BE2C (cell line): Measurements from ENCODE around the gene SNX33. TPM values are rescaled to one million over a fixed set of nuclear protein-coding genes. Genes with fewer than 3 reads are reported as not detected.

Experiments
- DNase-seq: peaks from one replicate; pipeline ENCODE4 v3.0.0-alpha.2; 2020
- H3K27me3 ChIP-seq: fragments of 250-450 bp; sonication (Bioruptor Pico); 2 replicates; pipeline ENCODE4 v1.5.1; 2020; ENCODE audit warnings: mild to moderate bottlenecking
- H3K36me3 ChIP-seq: fragments of 250-450 bp; sonication (Bioruptor Pico); 2 replicates; pipeline ENCODE4 v1.5.1; 2020; ENCODE audit warnings: mild to moderate bottlenecking
- H3K4me1 ChIP-seq: fragments of 250-450 bp; sonication (Bioruptor Pico); 2 replicates; pipeline ENCODE4 v1.5.1; 2020
- H3K4me3 ChIP-seq: 2 replicates; pipeline ENCODE4 v1.5.1; 2011; ENCODE audit warnings: low read depth, low read length
- H3K9me3 ChIP-seq: fragments of 250-450 bp; sonication (Bioruptor Pico); 2 replicates; pipeline ENCODE4 v1.5.1; 2020
- polyA plus RNA-seq: library from polyadenylated mRNA; unstranded; fragments of >200 nt; gene quantifications from one replicate; pipeline ENCODE4 v1.2.1, GENCODE V29; 2012; ENCODE audit warnings: low read depth, missing spikeins; ENCODE audit not compliant: insufficient read length, insufficient read depth
- TF ChIP-seq, protein P1 (sequence below): IDR thresholded peaks from 2 replicates; pipeline ENCODE4 v1.5.1; 2012; ENCODE audit warnings: mild to moderate bottlenecking, low read depth, low read length

SNX33 gene, protein sequence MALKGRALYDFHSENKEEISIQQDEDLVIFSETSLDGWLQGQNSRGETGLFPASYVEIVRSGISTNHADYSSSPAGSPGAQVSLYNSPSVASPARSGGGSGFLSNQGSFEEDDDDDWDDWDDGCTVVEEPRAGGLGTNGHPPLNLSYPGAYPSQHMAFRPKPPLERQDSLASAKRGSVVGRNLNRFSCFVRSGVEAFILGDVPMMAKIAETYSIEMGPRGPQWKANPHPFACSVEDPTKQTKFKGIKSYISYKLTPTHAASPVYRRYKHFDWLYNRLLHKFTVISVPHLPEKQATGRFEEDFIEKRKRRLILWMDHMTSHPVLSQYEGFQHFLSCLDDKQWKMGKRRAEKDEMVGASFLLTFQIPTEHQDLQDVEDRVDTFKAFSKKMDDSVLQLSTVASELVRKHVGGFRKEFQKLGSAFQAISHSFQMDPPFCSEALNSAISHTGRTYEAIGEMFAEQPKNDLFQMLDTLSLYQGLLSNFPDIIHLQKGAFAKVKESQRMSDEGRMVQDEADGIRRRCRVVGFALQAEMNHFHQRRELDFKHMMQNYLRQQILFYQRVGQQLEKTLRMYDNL
- polyA plus RNA-seq, result 1.6 TPM

DNA sequence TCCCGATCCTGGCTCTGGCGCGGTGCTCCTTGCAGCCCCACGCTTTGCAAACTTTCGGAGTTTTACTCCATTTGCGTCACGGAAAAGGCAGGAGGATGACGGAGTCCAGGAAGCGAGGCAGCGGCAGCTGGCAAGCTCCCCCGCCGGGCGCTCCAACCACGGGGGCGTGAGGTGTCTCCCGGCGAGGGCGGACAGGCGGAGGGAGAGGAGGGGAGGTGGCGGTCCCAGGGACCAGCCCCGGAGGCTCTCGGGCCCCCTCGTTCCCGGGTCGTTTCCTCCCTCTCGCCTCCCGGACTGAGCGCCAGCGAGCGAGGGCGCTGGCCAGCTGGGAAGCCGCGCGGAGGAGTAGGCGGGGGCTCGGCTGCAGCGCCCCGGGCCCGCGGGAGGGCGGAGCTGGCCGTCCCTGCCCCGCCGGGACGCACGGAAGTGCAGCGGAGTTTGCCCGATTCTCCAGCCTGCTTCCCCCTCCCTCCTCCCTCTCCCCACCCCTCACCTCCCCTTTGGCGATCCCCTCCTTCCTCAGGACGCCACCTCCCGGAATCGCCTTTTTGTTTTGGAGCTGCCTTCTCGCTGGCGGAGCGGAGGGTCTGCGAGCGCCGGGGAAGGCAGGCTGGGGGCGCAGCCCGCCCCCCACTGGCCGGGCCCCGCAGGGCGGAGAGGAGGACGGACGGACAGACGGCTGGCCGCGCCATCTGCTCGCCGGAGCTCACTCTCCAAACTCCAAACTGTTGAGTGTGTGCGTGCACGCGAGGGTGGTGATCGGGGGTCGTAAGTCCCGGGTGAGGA, at the start of gene SNX33:
Gene SNX33 (plus strand): TSS at position 543 of the 786 bp plus-strand sequence. CDS start 1,191 bp downstream, outside the sequence.
- peak; percentile 75 for DNase-seq
- TF ChIP-seq, protein P1, sequence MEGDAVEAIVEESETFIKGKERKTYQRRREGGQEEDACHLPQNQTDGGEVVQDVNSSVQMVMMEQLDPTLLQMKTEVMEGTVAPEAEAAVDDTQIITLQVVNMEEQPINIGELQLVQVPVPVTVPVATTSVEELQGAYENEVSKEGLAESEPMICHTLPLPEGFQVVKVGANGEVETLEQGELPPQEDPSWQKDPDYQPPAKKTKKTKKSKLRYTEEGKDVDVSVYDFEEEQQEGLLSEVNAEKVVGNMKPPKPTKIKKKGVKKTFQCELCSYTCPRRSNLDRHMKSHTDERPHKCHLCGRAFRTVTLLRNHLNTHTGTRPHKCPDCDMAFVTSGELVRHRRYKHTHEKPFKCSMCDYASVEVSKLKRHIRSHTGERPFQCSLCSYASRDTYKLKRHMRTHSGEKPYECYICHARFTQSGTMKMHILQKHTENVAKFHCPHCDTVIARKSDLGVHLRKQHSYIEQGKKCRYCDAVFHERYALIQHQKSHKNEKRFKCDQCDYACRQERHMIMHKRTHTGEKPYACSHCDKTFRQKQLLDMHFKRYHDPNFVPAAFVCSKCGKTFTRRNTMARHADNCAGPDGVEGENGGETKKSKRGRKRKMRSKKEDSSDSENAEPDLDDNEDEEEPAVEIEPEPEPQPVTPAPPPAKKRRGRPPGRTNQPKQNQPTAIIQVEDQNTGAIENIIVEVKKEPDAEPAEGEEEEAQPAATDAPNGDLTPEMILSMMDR, result peak; percentile 61
- Histone ChIP-seq H3K9me3 (no peaks in the 10 kb centered on the region), H3K4me3 (peak within 1 kb of the TSS; percentile 86), H3K4me1 (no peaks in the 10 kb centered on the region), H3K36me3 (no peaks in the 10 kb centered on the region), H3K27me3 (no peaks in the 10 kb centered on the region)

GRCh38 chr15:75598361-75598760, 49.4 kb upstream of the SNX33 start:
- Histone ChIP-seq H3K4me3 (no peak overlapping the region), H3K27me3 (no peaks in the 10 kb centered on the region), H3K36me3 (peaks cover 10% of the 10 kb centered on the region), H3K9me3 (no peaks in the 10 kb centered on the region), H3K4me1 (no peaks in the 10 kb centered on the region)
- no peak for DNase-seq
- TF ChIP-seq, protein P1, result no peak

GRCh38 chr15:75599401-75599800, 48.3 kb upstream of the SNX33 start:
- no peak for DNase-seq
- Histone ChIP-seq H3K9me3 (no peaks in the 10 kb centered on the region), H3K4me1 (no peaks in the 10 kb centered on the region), H3K27me3 (no peaks in the 10 kb centered on the region), H3K36me3 (peaks cover 10% of the 10 kb centered on the region), H3K4me3 (no peak overlapping the region)
- TF ChIP-seq, protein P1, result no peak

- DNase-seq, result no peak
- H3K36me3 ChIP-seq, result peaks cover 29% of the 10 kb centered on the region
- no peaks in the 10 kb centered on the region for H3K27me3 ChIP-seq
- H3K9me3 ChIP-seq, result no peaks in the 10 kb centered on the region
- no peak overlapping the region for H3K4me3 ChIP-seq
- no peaks in the 10 kb centered on the region for H3K4me1 ChIP-seq
- TF ChIP-seq, protein P1, result no peak
These were observed 41.7 kb upstream of the SNX33 start for GRCh38 chr15:75606026-75606425.

DNA sequence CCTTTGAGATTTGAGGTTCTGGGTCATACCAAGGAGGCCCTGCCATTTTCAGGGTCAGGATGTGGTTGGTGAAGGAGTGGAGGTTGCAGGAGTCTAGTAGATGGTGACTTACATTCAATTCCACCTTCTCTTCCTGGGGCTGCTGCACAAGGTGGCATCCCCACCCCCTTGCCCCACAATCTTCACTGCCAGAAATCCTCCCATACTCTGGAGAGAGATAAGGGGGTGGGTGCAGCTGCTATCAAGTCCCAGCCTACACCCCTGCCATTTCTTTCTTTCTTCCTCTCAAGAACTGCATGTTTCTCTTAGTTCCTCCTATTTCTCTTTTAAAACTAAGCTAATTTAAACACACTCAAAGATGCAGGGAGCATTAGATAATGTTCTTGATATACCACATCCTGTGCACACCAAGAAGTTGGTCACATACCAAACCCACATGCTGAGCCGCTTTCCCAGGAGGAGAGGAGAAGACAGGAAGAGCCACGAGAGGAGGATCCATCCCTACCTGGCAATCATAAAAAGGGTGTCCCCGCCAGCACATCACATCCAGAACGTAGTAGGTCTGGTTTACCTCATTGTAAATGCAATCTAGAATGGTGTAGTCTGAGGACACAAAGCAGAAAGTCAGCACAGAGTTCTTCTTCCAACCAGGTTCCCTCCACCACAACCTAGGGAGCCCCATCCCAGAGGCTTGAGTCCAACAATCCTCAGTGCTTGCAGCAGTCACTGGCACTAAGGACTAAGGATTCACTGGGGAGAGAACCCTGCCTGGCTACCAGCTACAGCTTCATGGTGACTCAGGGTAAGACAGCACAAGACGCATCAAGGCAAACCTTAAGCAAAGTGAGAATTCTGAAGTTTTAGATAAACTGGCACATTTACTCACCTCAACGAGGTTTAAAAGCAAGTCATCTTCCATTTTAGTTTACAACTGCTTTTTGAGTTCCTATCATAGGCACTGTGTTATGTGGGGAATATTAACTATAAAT, 40.7 kb upstream of the SNX33 start:
- Histone ChIP-seq H3K9me3 (no peaks in the 10 kb centered on the region), H3K4me3 (no peak overlapping the region), H3K27me3 (no peaks in the 10 kb centered on the region), H3K4me1 (no peaks in the 10 kb centered on the region), H3K36me3 (peaks cover 29% of the 10 kb centered on the region)
- TF ChIP-seq, protein P1, result no peak
- DNase-seq, result no peak
